ENCODE results near the gene DHX29.
"Not testable (repeated sequence)": the region's sequence is repeated elsewhere in the genome, so short reads cannot be mapped to it uniquely, and the experiment has no call there.

The DHX29 gene

GRCh38 chr5:55320571-55320970 is 13.1 kb upstream of the DHX29 start:
- CTCF ChIA-PET = no interaction called here
- no peak for TF ChIP-seq CTCF (IDR thresholded peaks at IDR 0.05; ENCODE audit: control extremely low read depth, extremely low read depth, low read depth, missing control alignments)
- POLR2A ChIA-PET = no interaction called here
- DNase-seq (ENCODE audit: extremely low spot score) = no peak

- TF ChIP-seq CTCF (IDR thresholded peaks at IDR 0.05; ENCODE audit: control extremely low read depth, extremely low read depth, low read depth, missing control alignments) = no peak
- CTCF ChIA-PET = interaction anchor here (0.7 to 1.0 kb wide), 2 partner anchors 9 to 11 kb away, joined by 3 to 4 read pairs; partner anchors contain the start of gene MTREX
- POLR2A ChIA-PET = no interaction called here
- DNase-seq (ENCODE audit: extremely low spot score) = no peak
Observed at GRCh38 chr5:55319491-55319890, 12.0 kb upstream of the DHX29 start.

- CTCF ChIA-PET = interaction anchor here (1.5 kb wide), 1 partner anchor 374 kb away, joined by 7 read pairs; no protein-coding TSS in a partner anchor
- POLR2A ChIA-PET; DNase-seq (ENCODE audit: extremely low spot score): not testable (repeated sequence)
Observed at GRCh38 chr5:55318237-55318636, 10.7 kb upstream of the DHX29 start.

- no peak for TF ChIP-seq CTCF (IDR thresholded peaks at IDR 0.05; ENCODE audit: control extremely low read depth, extremely low read depth, low read depth, missing control alignments)
- CTCF ChIA-PET = interaction anchor here (1.6 kb wide), 1 partner anchor 9 kb away, joined by 5 read pairs; the partner anchor contains the start of genes DHX29 and MTREX
- no peak for DNase-seq (ENCODE audit: extremely low spot score)
- POLR2A ChIA-PET = no interaction called here
Observed at GRCh38 chr5:55316837-55317236, 9.3 kb upstream of the DHX29 start.

GRCh38 chr5:55316289-55316688 is 8.8 kb upstream of the DHX29 start:
- DNase-seq (ENCODE audit: extremely low spot score) = no peak
- ChIA-PET POLR2A (no interaction called here), CTCF (interaction anchor here (1.6 kb wide), 1 partner anchor 9 kb away, joined by 5 read pairs; the partner anchor contains the start of genes DHX29 and MTREX)
- no peak for TF ChIP-seq CTCF (IDR thresholded peaks at IDR 0.05; ENCODE audit: control extremely low read depth, extremely low read depth, low read depth, missing control alignments)

GRCh38 chr5:55313870-55314617 is 6.5 kb upstream of the DHX29 start:
- ChIA-PET CTCF (no interaction called here), POLR2A (no interaction called here)
- DNase-seq (ENCODE audit: extremely low spot score) = no peak
- TF ChIP-seq CTCF (IDR thresholded peaks at IDR 0.05; ENCODE audit: control extremely low read depth, extremely low read depth, low read depth, missing control alignments) = no peak

- ChIA-PET POLR2A (interaction anchor here (1.0 kb wide), 1 partner anchor 9 kb away, joined by 3 read pairs; no protein-coding TSS in a partner anchor), CTCF (interaction anchor here (1.1 to 1.8 kb wide), 6 partner anchors 9 to 35 kb away, joined by 3 to 7 read pairs (median 4); no protein-coding TSS in a partner anchor)
- no peak for DNase-seq (ENCODE audit: extremely low spot score)
- no peak for TF ChIP-seq CTCF (IDR thresholded peaks at IDR 0.05; ENCODE audit: control extremely low read depth, extremely low read depth, low read depth, missing control alignments)
Observed at GRCh38 chr5:55308254-55308836, 851 bp upstream of the DHX29 start.
